Activated CD4-positive, alpha-beta T cell treated with anti-CD3 and anti-CD28 coated beads, Interleukin-2, Interleukin-4, amounts not matched to agents 100 ng/mL and 50 ng/mL, durations not matched to agents 16 hours and 8 hours (primary cell): ENCODE measurements around the gene MGAT5.

ENCODE experiments used
- DNase-seq: peaks from one replicate; pipeline ENCODE4 v3.0.0-alpha.2; 2020; ENCODE audit warnings: low spot score

MGAT5 gene

DNA sequence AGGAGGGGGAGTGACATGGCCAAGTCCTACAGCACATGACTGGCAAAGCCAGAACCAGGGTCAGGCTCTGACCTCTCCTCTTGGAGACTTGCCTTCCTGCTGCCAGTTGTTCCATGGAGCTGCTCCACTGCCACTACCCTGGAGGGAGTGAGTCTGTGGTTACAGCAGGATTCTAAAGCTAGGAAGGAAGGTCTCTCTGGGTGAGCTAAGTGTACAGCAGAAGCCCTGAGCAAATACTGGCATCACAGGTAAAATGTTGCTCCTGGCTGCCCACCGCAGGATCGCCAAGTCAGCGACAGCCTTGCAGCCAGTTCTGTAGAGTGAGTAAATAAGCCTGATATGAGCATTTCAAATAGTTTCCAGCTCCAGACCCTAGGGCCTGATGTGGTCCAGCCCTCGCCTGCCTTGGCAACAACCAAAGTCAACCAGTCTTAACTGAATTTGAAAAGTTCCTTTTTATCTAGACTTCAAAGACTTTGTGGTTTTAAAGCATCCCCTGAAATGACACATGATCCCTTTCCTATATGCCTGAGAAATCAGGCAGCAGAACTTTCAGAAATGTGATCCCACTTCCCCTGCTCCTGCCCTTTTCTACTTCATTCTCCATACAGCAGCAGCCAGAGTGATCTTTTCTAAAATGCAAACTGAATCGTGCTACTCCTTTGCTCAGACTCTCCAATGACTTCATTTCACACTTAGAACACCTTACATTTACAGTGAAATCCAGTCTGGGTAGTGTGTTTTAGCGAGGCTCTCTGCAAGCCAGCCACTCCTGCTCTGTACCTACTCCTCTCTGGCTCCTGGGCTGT, 114.3 kb downstream of the MGAT5 start:
- no peak for DNase-seq

DNA sequence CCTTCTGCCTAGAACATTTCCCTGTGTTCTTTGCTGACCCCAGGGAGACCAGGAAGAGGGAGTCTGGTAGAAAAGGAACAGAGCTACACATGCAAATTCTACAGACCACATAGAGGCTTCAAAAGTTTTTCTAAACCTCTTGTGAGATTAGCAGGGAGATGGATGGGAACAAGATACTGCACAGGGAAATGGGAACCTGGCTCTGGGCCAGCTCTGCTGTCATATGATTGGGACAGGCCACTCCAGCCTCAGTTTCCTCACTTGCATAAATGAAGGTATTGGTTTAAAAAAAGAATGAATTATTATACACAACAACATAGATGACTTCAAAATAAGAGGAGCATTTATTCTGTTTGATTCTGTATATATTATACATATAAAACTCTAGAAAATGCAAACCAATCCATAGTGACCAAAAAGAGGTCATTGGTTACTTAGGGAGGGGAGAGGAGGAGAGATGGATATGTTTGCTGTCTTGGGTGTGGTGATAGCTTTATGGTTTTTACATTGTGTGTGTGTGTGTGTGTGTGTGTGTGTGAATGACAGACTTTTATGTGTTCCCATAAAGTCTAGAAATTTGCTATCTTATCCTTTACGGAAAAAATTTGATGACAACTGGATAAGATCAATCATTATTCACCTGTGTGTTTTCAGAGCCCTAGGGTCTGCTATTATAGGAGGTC, 115.5 kb downstream of the MGAT5 start:
- no peak for DNase-seq

DNA sequence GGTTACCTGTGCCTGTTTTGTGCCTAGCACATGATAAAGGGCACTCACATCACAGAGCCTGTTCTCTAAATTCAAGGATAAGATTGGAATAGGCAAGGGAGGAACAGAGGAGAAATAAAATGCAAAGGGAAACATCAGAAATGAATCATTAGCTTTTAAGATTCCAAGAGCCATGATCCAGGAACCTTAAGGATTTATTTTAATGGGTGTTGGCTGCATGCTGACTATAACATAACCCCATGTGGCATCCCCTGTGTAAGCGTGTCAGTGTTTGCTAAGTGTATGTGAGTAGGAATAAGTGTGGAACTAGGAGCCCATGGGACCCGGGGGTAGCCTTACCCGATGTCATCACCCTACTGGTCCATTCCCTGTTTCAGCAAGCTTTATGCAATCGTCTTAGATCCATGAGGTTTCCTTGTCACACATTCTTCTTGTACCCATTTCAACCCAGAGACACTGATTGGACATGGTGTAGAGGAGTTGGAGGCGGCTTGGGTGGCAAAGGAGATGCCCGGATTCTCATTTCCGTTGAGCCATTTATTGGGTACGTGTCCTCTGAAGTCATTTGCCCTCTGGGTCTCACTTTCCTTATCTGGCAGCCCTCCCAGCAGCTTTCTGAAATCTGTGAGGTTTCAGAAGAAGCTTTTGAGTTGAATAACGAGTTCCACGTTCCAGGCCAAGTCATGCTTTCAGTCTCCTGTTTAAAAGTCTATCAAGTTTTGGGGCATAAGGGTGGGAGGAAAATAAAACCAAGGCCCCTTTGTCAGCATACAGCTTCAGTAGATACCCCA, 117.0 kb downstream of the MGAT5 start:
- no peak for DNase-seq

DNA sequence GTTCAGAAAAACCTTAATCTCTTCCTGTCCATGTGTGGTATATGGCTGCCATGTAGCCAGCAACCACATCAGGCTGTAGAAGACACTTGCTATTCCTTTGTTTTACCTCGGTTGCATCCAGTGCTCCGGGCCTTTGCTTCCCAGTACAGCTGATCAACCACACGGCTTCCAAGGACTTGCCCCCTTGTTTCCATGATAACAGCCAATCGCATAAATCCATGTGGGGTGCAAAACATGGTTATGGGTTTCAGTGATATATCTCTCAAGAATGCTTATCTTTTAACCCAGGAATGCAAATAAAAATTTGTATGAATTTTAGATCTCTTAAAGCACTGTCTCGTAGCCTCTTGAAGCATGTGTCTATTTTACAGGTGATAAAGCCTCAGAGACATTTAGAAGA, 118.3 kb downstream of the MGAT5 start:
- DNase-seq = no peak

DNA sequence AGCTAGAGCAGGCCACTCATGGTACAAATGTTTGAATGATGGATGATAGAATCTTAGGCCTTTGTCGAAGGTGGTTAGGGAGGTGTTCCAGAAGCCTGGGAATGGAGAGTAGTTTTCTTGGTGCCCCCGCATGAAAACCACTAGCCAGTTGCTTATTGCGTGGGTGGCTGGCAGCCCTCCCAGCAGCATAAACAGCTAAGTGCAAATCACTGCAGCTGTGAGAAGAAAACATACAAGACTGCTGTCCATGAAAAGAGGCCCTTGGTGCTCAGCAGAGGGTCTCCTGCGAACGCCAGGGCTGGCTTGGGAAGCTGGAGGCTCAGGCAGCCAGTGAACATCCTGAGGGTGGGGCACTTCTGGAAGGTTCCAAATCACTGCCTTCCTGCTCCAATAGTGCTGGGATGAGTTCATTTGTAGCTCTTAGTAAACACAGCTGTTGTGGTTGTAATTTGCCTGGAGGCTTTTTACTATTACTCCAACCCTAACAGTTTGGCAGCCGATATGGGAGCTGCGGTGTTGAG, 118.8 kb downstream of the MGAT5 start:
- DNase-seq = no peak

DNA sequence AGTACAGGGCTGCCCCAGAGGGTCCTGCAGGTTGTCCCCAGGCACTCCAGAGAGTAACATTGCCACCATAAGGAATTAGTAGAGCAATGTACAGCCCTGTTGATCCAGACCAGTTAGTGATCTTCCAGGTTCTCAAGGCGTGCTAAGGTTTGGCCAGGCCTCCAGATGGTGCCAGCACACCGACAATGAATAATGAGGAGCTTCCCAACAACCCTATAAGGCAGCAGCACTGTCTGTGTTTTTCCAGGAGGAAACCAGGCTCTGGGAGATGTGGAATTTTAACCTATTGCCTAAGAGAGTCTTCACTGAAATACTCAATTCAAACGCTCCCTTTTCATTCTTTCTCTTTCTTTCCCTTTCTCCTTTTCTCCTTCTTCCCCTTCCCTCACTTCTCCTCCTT, 122.1 kb downstream of the MGAT5 start:
- DNase-seq = no peak

DNA sequence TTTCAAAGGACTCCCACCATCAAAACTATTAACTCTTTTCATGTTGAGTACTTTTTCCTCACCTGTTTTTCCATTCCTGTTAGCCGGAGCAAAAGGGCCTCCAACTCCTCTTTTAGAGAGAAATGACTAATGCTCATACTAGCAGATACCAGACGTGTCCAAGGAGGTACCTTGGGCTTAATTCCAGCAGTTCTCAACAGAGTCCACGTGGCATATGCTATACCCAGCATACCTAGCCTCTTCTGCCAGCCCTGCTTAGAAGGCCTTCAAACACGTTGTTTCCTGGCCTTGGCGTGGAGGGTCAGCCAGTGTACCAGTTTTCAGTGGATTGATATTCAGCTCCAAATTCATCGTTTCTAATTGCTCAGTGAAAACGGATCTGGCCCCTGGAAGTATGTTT, 123.9 kb downstream of the MGAT5 start:
- DNase-seq = no peak

DNA sequence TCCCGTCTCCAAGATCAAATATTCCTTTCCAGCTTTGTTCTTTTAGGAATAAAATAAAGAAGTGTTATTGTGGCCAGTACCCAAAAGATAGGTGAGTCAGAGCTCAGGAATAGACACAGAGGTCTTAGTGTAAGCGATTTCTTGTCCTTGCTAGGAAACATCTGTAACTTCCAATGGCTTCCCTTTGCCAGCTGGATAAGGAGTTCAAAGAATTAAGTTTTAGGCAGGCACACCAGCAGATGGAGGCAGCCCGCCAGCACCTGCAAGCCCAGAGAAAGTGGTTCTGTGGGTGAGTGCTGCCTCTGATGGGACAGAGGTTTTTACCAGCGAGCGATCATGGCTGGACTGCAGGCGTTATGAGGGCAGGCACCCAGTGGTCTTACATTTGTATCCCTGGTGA, 125.4 kb downstream of the MGAT5 start:
- DNase-seq = no peak

DNA sequence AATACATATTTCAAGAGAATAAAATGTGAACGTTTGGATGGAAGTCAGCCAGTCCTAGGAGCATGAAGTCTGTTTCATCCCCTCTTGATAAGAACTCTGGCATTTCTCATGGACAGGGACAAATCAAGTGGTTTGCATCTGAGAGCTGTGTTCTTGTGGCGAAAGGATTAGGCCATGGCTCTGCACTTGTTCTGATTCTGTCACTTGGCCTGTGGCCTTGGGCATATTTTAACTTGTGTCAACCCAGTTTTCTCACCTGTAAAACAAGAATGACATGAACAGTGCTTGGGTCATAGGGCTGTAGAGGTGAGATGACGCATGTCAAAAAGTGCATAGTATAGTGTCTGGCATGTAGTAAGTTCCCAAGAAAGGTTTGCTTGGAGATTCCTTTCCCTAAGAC, 125.8 kb downstream of the MGAT5 start:
- DNase-seq = no peak

DNA sequence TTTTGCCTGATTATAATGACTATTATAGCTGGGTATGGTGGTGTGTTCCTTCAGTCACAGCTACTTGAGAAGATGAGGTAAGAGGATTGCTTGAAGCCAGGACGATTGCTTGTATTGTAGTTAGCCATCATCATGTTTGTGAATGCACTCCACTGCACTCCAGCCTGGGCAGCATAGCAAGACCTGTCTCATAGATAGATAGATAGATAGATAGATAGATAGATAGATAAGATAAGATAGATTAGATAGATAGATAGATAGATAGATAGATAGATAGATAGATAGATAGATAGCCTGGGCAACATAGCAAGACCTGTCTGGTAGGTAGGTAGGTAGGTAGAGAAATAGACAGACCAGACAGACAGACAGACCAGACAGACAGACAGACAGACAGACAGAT, 127.3 kb downstream of the MGAT5 start:
- DNase-seq = no peak

DNA sequence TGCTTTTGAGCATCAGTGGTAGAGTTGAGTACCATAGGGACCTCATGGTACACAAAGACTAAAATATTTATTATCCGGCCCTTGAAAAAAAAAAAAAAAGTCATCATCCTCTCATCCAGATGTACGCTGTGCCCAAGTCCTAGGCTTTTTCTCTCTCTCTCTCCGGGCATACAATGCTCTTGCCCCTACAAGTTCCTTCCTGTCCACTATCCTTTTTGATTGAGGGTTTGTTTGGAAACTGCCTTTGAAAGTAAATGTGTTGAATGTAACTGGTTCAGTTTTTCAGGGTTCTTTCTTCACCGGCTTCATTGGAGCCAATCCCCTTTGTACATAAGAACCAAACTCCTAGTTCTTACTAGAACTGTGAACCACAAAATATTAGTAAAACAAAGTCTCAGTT, 130.3 kb downstream of the MGAT5 start:
- no peak for DNase-seq

DNA sequence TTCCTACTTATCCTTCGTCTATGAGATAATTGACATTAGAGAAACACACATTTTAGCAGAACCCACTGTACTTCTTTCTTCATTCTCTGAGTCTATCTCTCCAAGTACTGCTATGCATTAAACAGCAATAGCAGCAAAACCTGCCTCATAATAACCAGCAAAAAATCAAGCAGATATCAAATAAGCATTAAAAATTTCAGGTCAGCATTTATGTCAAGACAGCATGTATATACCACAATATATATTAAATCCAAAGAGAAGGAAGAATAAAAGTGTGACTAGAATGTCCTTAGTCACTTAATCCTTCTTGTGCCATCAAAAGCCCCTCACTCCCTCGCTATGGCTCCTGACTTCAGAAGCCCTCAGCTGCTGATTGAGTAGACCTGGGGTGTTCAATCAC, 131.3 kb downstream of the MGAT5 start:
- no peak for DNase-seq

DNA sequence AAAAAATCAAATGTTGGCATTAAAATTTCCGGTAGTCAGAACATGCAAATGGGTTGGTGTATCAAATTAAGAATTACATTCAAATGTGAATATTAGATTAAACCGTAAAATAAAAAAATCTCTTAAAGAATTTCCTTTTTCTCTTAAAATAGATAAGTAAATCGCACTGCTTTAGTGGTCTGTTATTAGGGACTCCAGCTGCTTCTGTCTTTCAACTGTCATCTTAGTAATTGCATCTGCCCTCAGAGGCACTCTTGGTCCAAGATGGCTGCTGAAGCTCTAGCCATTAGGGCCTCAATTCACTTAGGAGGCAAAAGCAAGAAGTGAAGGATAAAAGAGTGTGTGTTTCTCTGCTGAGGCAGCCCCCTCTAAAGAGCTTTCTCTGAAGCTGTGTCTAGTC, 132.4 kb downstream of the MGAT5 start:
- DNase-seq = no peak

DNA sequence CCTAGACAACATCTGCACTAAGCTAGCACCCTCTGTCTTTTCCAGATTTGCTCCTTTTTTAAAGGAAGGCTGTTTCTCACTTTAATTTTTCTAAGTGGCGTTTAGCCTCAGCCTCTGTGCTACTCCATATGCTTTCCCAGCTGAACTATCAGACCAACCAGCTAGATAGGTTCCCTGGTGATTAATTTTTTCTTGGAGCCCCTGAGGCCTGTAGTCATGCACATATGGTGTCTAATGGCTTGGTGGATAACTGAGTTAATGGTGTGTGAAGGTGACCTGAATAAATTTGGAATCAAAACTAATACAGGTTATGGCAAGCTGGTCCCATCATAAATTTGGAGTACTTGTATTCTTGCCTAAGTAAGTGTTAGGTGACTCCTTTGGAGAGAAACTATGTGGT, 135.5 kb downstream of the MGAT5 start:
- no peak for DNase-seq

DNA sequence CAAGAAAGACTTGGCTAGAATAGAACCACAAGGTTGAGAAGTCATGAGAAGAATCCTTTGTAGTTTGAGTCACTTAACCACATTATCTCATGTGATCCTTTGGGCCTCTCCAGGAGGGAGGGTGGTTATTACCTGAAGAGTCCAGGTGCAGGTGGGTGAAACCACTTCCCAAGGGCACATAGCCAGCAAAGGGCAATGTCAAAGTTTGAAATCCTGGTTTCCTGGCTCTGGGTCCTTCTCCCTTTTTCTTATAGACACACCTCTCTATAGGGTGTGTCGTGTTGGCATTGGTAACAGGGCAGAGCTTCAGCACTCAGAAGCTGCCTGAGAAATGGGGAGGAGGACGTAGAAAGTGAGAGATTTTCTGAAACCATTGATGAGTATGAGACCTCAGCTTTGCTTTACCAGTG, 137.9 kb downstream of the MGAT5 start:
- no peak for DNase-seq

DNA sequence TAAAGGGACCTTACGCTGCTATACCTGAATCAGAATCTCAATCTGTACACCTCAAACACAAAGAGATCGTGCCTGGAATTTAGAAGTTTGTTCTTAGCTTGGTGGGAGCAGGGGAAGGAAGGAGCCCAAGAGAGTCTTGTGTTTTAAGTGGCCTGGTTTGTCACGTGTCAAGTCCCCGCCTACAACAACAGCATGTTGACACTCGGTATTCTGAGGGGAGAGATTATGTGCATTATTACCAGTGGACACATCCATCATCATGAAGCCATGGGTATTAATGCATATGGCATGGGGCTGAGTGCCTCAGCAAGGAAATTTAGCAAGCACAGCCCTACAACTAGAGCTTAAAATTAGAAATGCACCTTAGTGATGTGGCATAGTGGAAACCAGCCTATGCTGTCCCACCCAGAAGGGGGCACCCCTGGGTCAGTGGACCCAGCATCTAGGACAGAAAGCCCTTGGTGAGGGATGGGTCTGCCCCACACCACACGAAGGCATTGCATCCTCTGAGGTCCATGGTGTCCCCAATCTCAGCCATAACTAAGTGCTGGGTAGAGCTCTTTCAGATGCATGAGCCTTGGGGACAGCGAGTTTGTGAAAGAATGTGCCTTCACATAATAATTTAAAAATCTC, 138.7 kb downstream of the MGAT5 start:
- DNase-seq = no peak

DNA sequence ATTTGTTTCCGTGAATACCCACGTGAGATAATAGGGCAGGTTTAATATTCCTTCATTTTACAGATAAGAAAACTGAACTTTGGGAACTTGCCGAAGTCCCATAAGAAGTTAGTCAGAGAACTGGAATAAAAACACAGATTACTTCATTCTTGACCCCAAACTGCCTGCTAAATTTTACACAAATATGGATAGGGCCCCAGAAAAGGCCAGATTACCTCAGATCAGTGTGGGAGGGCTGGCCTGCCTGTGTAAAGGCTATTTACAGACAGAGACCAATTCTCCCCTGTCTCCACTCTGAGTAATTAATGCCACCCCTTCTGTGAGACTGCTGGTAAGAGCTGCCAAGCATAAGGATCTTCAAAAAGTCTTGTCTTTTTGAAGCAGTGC, 139.2 kb downstream of the MGAT5 start:
- DNase-seq = no peak

DNA sequence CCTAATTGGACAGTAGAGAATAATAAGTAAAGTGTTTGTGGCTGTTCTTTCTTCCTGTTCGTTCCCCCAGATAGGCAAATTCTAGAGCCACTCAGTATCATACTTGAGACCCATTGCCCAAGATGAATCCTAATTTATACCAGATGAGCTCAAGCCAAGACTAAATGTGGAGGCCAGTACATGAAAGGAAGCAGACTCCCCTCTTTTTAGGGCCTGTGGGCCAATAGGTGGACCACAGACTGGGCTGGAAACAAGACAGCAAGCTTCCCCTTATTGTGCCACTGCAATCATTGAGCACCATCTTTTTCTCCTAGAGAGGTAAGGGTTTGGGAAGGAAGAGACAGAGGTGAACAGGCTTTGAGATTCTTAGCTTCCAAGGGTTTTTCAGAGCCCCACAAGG, 141.9 kb downstream of the MGAT5 start:
- DNase-seq = no peak

DNA sequence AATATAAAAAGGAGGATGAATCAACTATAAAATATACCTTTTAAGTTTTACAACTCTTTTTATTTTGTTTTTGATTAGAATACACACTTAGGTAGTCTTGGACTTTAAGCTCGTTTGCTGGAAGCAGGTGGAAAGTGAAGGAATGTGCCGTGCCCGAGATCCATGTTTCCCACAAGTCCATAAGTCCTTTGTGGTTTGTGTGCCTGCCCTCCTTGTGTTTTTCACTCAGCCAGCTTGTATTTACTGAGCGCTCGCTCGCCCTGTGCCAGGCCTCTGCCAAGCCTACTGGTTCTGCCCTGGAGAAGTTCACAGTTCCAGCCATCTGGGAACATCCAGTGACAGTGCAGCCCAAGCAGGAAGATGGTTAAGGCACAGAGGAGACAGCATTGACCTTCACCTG, 142.6 kb downstream of the MGAT5 start:
- no peak for DNase-seq

DNA sequence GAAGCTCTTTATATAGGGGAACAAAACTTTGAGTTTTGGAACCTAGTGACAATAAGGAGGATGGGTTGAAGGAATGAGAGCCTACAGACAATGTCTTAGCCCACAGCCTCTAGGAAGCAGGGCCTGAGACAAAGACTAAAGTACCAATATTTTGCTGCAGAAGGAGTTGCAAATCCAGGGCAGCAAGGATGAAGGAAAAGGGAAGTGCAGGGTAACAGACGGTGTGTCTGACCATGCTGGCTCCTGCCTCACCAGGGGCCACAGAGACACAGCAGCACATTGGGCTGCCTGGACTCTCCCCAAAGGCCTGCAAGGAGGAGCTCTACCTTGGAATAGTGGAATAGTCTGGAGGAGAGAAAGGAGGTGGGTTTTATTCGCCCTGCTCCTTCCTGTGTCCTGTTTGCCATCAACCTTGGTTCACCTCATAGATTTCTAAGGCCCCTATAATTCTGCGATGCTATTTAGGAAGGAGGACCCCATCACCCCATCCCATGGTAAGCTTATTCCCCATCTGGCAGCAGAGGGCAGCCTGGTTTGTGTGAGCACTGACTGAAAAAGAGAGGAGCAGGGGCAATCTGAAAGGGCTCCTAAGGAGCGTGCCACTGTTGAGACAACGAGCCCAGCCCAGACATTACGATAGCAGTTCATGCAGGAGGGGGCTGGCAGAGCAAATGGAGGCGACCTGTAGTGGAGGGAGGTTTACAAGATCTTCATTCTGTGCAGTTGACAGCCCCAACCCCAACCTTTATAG, 143.4 kb downstream of the MGAT5 start:
- DNase-seq = no peak

DNA sequence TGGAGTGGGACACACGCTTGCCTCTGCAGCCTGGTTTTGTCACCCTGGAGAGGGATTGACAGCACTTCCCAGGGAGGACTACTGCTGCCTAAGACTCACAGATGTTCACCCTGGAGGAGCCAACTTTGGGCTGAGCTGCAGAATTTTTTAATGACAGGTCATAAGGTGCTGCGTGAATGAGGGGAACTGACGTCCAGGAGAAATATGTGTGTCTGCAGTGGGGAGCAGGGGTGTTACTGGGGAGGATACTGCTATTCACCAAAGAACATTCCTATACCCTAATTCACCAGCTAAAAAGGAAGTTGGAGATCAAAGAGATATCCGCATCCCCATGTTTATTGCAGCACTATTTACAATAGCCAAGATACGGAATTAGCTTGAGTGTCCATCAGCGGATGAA, 144.4 kb downstream of the MGAT5 start:
- DNase-seq = no peak

DNA sequence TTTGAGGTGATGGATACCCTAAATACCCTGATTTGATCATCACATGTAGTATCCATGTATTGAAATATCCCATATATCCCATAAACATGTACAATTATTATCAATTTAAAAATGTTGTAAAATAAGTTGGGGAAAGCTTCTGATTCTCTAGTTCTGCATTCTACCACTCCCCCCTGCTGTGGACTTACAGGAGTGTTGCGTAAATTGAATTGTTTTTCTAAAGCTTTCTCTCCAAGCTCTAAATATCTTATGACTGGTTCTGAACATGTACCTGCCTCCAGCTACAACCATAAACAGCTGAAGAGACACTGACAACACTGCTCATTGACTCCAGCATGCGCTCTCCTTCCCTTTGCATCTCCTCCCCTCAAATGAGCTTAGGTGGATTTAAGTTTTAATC, 145.2 kb downstream of the MGAT5 start:
- DNase-seq = no peak
